ENCODE measurements around the gene THSD7B.

THSD7B gene

GRCh38 chr2:137535897-137536296 is 770.6 kb downstream of the THSD7B start:
- no peak overlapping the region for H2BK15ac ChIP-seq (ENCODE audit: low read length)
- no peak overlapping the region for H3K23ac ChIP-seq (ENCODE audit: low read depth, low read length, poor library complexity)
- no peak overlapping the region for H3K9ac ChIP-seq (ENCODE audit: low read depth, low read length, poor library complexity)
- H4K91ac ChIP-seq (ENCODE audit: low read depth, low read length, poor library complexity), result no peak overlapping the region
- no peak overlapping the region for H3K4me3 ChIP-seq (ENCODE audit: low read length in 2 of 2)
- no peak for DNase-seq (ENCODE audit: low spot score)
- no peak overlapping the region for H2AFZ ChIP-seq (ENCODE audit: low read length)
- H3K4me1 ChIP-seq (ENCODE audit: control insufficient read depth in 2 of 2, insufficient read depth in 1 of 2, low read depth in 1 of 2, low read length in 2 of 2), result no peaks in the 10 kb centered on the region
- no CpG with 5 or more reads among the region's 5 CpGs for WGBS, 2 donors (ENCODE audit: extremely low coverage in 2 of 2, insufficient read length in 2 of 2, insufficient replicate concordance in 1 of 2)
- no peaks in the 10 kb centered on the region for H3K79me1 ChIP-seq (ENCODE audit: low read depth, low read length)
- no peak overlapping the region for H3K18ac ChIP-seq (ENCODE audit: low read length)
- H3K4me2 ChIP-seq (ENCODE audit: insufficient read depth, low read length, poor library complexity, severe bottlenecking), result no peak overlapping the region
- no peak overlapping the region for H4K8ac ChIP-seq (ENCODE audit: low read depth, low read length)
- no peaks in the 10 kb centered on the region for H3K9me3 ChIP-seq (replicated peaks in 1 of 2; ENCODE audit: control insufficient read depth in 2 of 2, insufficient read depth in 1 of 2, low read depth in 1 of 2, low read length in 2 of 2)
- no peak overlapping the region for H2AK5ac ChIP-seq (ENCODE audit: low read depth, low read length)
- no peak overlapping the region for H2BK5ac ChIP-seq (ENCODE audit: low read length)
- H3K14ac ChIP-seq (ENCODE audit: low read length), result no peak overlapping the region
- H3K27me3 ChIP-seq (ENCODE audit: control insufficient read depth in 3 of 3, insufficient read depth in 3 of 3, low read depth in 1 of 3, low read length in 3 of 3), result no peaks in the 10 kb centered on the region
- H3K27ac ChIP-seq (replicated peaks; ENCODE audit: low read length), result no peak overlapping the region
- no peak overlapping the region for H2BK12ac ChIP-seq (ENCODE audit: low read length)
- no peaks in the 10 kb centered on the region for H3K36me3 ChIP-seq (replicated peaks in 1 of 2; ENCODE audit: control insufficient read depth in 2 of 2, insufficient read depth in 2 of 2, low read length in 2 of 2)
- no peak overlapping the region for H2BK120ac ChIP-seq (ENCODE audit: low read depth, low read length)
- no peak overlapping the region for H3K4ac ChIP-seq (ENCODE audit: low read length)

GRCh38 chr2:137539336-137539735 is 774.0 kb downstream of the THSD7B start:
- H2BK12ac ChIP-seq (ENCODE audit: low read length), result no peak overlapping the region
- H2AFZ ChIP-seq (ENCODE audit: low read length), result no peak overlapping the region
- H3K4me2 ChIP-seq (ENCODE audit: insufficient read depth, low read length, poor library complexity, severe bottlenecking), result no peak overlapping the region
- no peak overlapping the region for H2AK5ac ChIP-seq (ENCODE audit: low read depth, low read length)
- H3K4me3 ChIP-seq (ENCODE audit: low read length in 2 of 2), result no peak overlapping the region
- H4K91ac ChIP-seq (ENCODE audit: low read depth, low read length, poor library complexity), result no peak overlapping the region
- WGBS, 2 donors (ENCODE audit: extremely low coverage in 2 of 2, insufficient read length in 2 of 2, insufficient replicate concordance in 1 of 2), result no CpG with 5 or more reads among the region's 1 CpG
- H3K27me3 ChIP-seq (ENCODE audit: control insufficient read depth in 3 of 3, insufficient read depth in 3 of 3, low read depth in 1 of 3, low read length in 3 of 3), result no peaks in the 10 kb centered on the region
- H2BK120ac ChIP-seq (ENCODE audit: low read depth, low read length), result no peak overlapping the region
- H3K18ac ChIP-seq (ENCODE audit: low read length), result no peak overlapping the region
- H3K14ac ChIP-seq (ENCODE audit: low read length), result no peak overlapping the region
- no peak overlapping the region for H3K23ac ChIP-seq (ENCODE audit: low read depth, low read length, poor library complexity)
- H3K9me3 ChIP-seq (replicated peaks in 1 of 2; ENCODE audit: control insufficient read depth in 2 of 2, insufficient read depth in 1 of 2, low read depth in 1 of 2, low read length in 2 of 2), result no peaks in the 10 kb centered on the region
- no peak overlapping the region for H3K4ac ChIP-seq (ENCODE audit: low read length)
- no peaks in the 10 kb centered on the region for H3K4me1 ChIP-seq (ENCODE audit: control insufficient read depth in 2 of 2, insufficient read depth in 1 of 2, low read depth in 1 of 2, low read length in 2 of 2)
- H3K9ac ChIP-seq (ENCODE audit: low read depth, low read length, poor library complexity), result no peak overlapping the region
- H3K36me3 ChIP-seq (replicated peaks in 1 of 2; ENCODE audit: control insufficient read depth in 2 of 2, insufficient read depth in 2 of 2, low read length in 2 of 2), result no peaks in the 10 kb centered on the region
- H4K8ac ChIP-seq (ENCODE audit: low read depth, low read length), result no peak overlapping the region
- no peaks in the 10 kb centered on the region for H3K79me1 ChIP-seq (ENCODE audit: low read depth, low read length)
- DNase-seq (ENCODE audit: low spot score), result no peak
- H2BK15ac ChIP-seq (ENCODE audit: low read length), result no peak overlapping the region
- H3K27ac ChIP-seq (replicated peaks; ENCODE audit: low read length), result no peak overlapping the region
- H2BK5ac ChIP-seq (ENCODE audit: low read length), result no peak overlapping the region

- no CpG with 5 or more reads among the region's 6 CpGs for WGBS, 2 donors (ENCODE audit: extremely low coverage in 2 of 2, insufficient read length in 2 of 2, insufficient replicate concordance in 1 of 2)
- no peaks in the 10 kb centered on the region for H3K27me3 ChIP-seq (ENCODE audit: control insufficient read depth in 3 of 3, insufficient read depth in 3 of 3, low read depth in 1 of 3, low read length in 3 of 3)
- H3K9me3 ChIP-seq (replicated peaks in 1 of 2; ENCODE audit: control insufficient read depth in 2 of 2, insufficient read depth in 1 of 2, low read depth in 1 of 2, low read length in 2 of 2), result no peaks in the 10 kb centered on the region
- H2BK5ac ChIP-seq (ENCODE audit: low read length), result no peak overlapping the region
- H3K27ac ChIP-seq (replicated peaks; ENCODE audit: low read length), result no peak overlapping the region
- no peak overlapping the region for H3K4ac ChIP-seq (ENCODE audit: low read length)
- H2AK5ac ChIP-seq (ENCODE audit: low read depth, low read length), result no peak overlapping the region
- H3K9ac ChIP-seq (ENCODE audit: low read depth, low read length, poor library complexity), result no peak overlapping the region
- no peak overlapping the region for H3K4me3 ChIP-seq (ENCODE audit: low read length in 2 of 2)
- no peaks in the 10 kb centered on the region for H3K36me3 ChIP-seq (replicated peaks in 1 of 2; ENCODE audit: control insufficient read depth in 2 of 2, insufficient read depth in 2 of 2, low read length in 2 of 2)
- H3K79me1 ChIP-seq (ENCODE audit: low read depth, low read length), result no peaks in the 10 kb centered on the region
- H2BK15ac ChIP-seq (ENCODE audit: low read length), result no peak overlapping the region
- H3K4me2 ChIP-seq (ENCODE audit: insufficient read depth, low read length, poor library complexity, severe bottlenecking), result no peak overlapping the region
- no peak overlapping the region for H3K23ac ChIP-seq (ENCODE audit: low read depth, low read length, poor library complexity)
- H4K91ac ChIP-seq (ENCODE audit: low read depth, low read length, poor library complexity), result no peak overlapping the region
- no peak overlapping the region for H2AFZ ChIP-seq (ENCODE audit: low read length)
- H3K14ac ChIP-seq (ENCODE audit: low read length), result no peak overlapping the region
- no peak for DNase-seq (ENCODE audit: low spot score)
- H3K18ac ChIP-seq (ENCODE audit: low read length), result no peak overlapping the region
- no peak overlapping the region for H4K8ac ChIP-seq (ENCODE audit: low read depth, low read length)
- no peak overlapping the region for H2BK120ac ChIP-seq (ENCODE audit: low read depth, low read length)
- H3K4me1 ChIP-seq (ENCODE audit: control insufficient read depth in 2 of 2, insufficient read depth in 1 of 2, low read depth in 1 of 2, low read length in 2 of 2), result no peaks in the 10 kb centered on the region
- H2BK12ac ChIP-seq (ENCODE audit: low read length), result no peak overlapping the region
Observed at GRCh38 chr2:137547842-137548241, 782.5 kb downstream of the THSD7B start.

DNA sequence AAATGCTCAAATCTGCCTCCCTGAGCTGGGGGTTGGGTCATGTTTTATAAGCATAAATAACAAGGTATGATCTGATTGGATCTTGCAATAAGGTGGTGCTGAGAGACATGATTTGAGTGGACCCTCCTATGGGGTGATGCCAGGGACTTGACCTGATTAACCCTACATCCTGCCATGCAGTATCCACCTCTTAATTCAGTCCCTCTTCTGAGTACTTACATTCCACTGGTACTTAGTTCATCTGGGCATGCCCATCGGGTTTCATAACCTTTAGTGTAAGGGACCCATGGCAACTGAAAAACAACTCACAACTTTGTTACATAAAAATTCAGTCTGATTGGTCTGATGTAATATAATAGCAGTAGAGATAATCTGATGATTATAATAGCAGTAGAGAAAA is 801.0 kb downstream of the THSD7B start:
- no peak overlapping the region for H3K23ac ChIP-seq (ENCODE audit: low read depth, low read length, poor library complexity)
- H4K91ac ChIP-seq (ENCODE audit: low read depth, low read length, poor library complexity), result no peak overlapping the region
- no peak overlapping the region for H3K9ac ChIP-seq (ENCODE audit: low read depth, low read length, poor library complexity)
- no peaks in the 10 kb centered on the region for H3K36me3 ChIP-seq (replicated peaks in 1 of 2; ENCODE audit: control insufficient read depth in 2 of 2, insufficient read depth in 2 of 2, low read length in 2 of 2)
- H3K4me3 ChIP-seq (ENCODE audit: low read length in 2 of 2), result no peak overlapping the region
- H3K4ac ChIP-seq (ENCODE audit: low read length), result no peak overlapping the region
- H3K27ac ChIP-seq (replicated peaks; ENCODE audit: low read length), result no peak overlapping the region
- H3K4me1 ChIP-seq (ENCODE audit: control insufficient read depth in 2 of 2, insufficient read depth in 1 of 2, low read depth in 1 of 2, low read length in 2 of 2), result no peaks in the 10 kb centered on the region
- no peak overlapping the region for H2BK15ac ChIP-seq (ENCODE audit: low read length)
- H2BK5ac ChIP-seq (ENCODE audit: low read length), result no peak overlapping the region
- H2BK12ac ChIP-seq (ENCODE audit: low read length), result no peak overlapping the region
- DNase-seq (ENCODE audit: low spot score), result no peak
- no peak overlapping the region for H3K14ac ChIP-seq (ENCODE audit: low read length)
- H3K9me3 ChIP-seq (replicated peaks in 1 of 2; ENCODE audit: control insufficient read depth in 2 of 2, insufficient read depth in 1 of 2, low read depth in 1 of 2, low read length in 2 of 2), result no peaks in the 10 kb centered on the region
- no peak overlapping the region for H2AK5ac ChIP-seq (ENCODE audit: low read depth, low read length)
- H4K8ac ChIP-seq (ENCODE audit: low read depth, low read length), result no peak overlapping the region
- no peak overlapping the region for H3K18ac ChIP-seq (ENCODE audit: low read length)
- no peak overlapping the region for H2AFZ ChIP-seq (ENCODE audit: low read length)
- no CpG with 5 or more reads among the region's 1 CpG for WGBS, 2 donors (ENCODE audit: extremely low coverage in 2 of 2, insufficient read length in 2 of 2, insufficient replicate concordance in 1 of 2)
- no peaks in the 10 kb centered on the region for H3K27me3 ChIP-seq (ENCODE audit: control insufficient read depth in 3 of 3, insufficient read depth in 3 of 3, low read depth in 1 of 3, low read length in 3 of 3)
- no peak overlapping the region for H2BK120ac ChIP-seq (ENCODE audit: low read depth, low read length)
- H3K79me1 ChIP-seq (ENCODE audit: low read depth, low read length), result no peaks in the 10 kb centered on the region
- no peak overlapping the region for H3K4me2 ChIP-seq (ENCODE audit: insufficient read depth, low read length, poor library complexity, severe bottlenecking)
